Activated CD8-positive, alpha-beta memory T cell treated with anti-CD3 and anti-CD28 coated beads, Interleukin-2, amount 50 U/mL, for 4 hours (primary cell): ENCODE results near the gene ZC3H7B.
"Not testable (repeated sequence)": the region's sequence is repeated elsewhere in the genome, so short reads cannot be mapped to it uniquely, and the experiment has no call there.

Experiments
- DNase-seq: peaks from one replicate; pipeline ENCODE4 v3.0.0-alpha.2; 2020

ZC3H7B gene

GRCh38 chr22:41288245-41288946, 12.9 kb upstream of the ZC3H7B start:
- DNase-seq, result no peak

- no peak for DNase-seq
Observed at GRCh38 chr22:41289671-41290070, 11.7 kb upstream of the ZC3H7B start.

- DNase-seq, result no peak
Observed at GRCh38 chr22:41290262-41291221, 10.8 kb upstream of the ZC3H7B start.

GRCh38 chr22:41294816-41295215, 6.5 kb upstream of the ZC3H7B start:
- not testable (repeated sequence) for DNase-seq

- no peak for DNase-seq
Observed at GRCh38 chr22:41296826-41297667, 4.3 kb upstream of the ZC3H7B start.

- DNase-seq, result no peak
Observed at GRCh38 chr22:41300661-41301060, 664 bp upstream of the ZC3H7B start.

GRCh38 chr22:41302021-41302767, 869 bp downstream of the ZC3H7B start:
- DNase-seq, result peak; percentile 24

- DNase-seq, result no peak
Observed at GRCh38 chr22:41302811-41303210, 1.5 kb downstream of the ZC3H7B start.

GRCh38 chr22:41305646-41306045, 4.3 kb downstream of the ZC3H7B start:
- no peak for DNase-seq

GRCh38 chr22:41308054-41308453, 6.7 kb downstream of the ZC3H7B start:
- no peak for DNase-seq

GRCh38 chr22:41308544-41308947, 7.2 kb downstream of the ZC3H7B start:
- DNase-seq, result no peak

GRCh38 chr22:41310336-41310735, 9.0 kb downstream of the ZC3H7B start:
- DNase-seq, result no peak

- DNase-seq, result no peak
Observed at GRCh38 chr22:41311487-41311886, 10.2 kb downstream of the ZC3H7B start.

- no peak for DNase-seq
Observed at GRCh38 chr22:41314821-41315220, 13.5 kb downstream of the ZC3H7B start.

- DNase-seq, result no peak
Observed at GRCh38 chr22:41315586-41315985, 14.3 kb downstream of the ZC3H7B start.

- no peak for DNase-seq
Observed at GRCh38 chr22:41320416-41321240, 19.3 kb downstream of the ZC3H7B start.

GRCh38 chr22:41324821-41325528, 23.6 kb downstream of the ZC3H7B start:
- DNase-seq, result no peak

- no peak for DNase-seq
Observed at GRCh38 chr22:41327124-41327523, 25.8 kb downstream of the ZC3H7B start.

- no peak for DNase-seq
Observed at GRCh38 chr22:41330169-41330568, 28.8 kb downstream of the ZC3H7B start.

- DNase-seq, result no peak
Observed at GRCh38 chr22:41332217-41332939, 31.1 kb downstream of the ZC3H7B start.
